ENCODE measurements around the gene SLC22A3. TPM values are rescaled to one million over a fixed set of nuclear protein-coding genes. Genes with fewer than 3 reads are reported as not detected.
A peak's percentile ranks its signal among the peaks of the same experiment; 100 is the strongest.

Gene SLC22A3
- total and polyA plus RNA-seq, 2 of the 13 experiments (the other 11 are each of a cell fraction or from before 2014, with no cell fraction given): 12.0 to 31.5 TPM

- TF ChIP-seq, protein P1, sequence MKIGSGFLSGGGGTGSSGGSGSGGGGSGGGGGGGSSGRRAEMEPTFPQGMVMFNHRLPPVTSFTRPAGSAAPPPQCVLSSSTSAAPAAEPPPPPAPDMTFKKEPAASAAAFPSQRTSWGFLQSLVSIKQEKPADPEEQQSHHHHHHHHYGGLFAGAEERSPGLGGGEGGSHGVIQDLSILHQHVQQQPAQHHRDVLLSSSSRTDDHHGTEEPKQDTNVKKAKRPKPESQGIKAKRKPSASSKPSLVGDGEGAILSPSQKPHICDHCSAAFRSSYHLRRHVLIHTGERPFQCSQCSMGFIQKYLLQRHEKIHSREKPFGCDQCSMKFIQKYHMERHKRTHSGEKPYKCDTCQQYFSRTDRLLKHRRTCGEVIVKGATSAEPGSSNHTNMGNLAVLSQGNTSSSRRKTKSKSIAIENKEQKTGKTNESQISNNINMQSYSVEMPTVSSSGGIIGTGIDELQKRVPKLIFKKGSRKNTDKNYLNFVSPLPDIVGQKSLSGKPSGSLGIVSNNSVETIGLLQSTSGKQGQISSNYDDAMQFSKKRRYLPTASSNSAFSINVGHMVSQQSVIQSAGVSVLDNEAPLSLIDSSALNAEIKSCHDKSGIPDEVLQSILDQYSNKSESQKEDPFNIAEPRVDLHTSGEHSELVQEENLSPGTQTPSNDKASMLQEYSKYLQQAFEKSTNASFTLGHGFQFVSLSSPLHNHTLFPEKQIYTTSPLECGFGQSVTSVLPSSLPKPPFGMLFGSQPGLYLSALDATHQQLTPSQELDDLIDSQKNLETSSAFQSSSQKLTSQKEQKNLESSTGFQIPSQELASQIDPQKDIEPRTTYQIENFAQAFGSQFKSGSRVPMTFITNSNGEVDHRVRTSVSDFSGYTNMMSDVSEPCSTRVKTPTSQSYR (CRISPR knock-in tag; IDR thresholded peaks at IDR 0.05; ENCODE audit: borderline replicate concordance): no peak
- TF ChIP-seq, protein P2, sequence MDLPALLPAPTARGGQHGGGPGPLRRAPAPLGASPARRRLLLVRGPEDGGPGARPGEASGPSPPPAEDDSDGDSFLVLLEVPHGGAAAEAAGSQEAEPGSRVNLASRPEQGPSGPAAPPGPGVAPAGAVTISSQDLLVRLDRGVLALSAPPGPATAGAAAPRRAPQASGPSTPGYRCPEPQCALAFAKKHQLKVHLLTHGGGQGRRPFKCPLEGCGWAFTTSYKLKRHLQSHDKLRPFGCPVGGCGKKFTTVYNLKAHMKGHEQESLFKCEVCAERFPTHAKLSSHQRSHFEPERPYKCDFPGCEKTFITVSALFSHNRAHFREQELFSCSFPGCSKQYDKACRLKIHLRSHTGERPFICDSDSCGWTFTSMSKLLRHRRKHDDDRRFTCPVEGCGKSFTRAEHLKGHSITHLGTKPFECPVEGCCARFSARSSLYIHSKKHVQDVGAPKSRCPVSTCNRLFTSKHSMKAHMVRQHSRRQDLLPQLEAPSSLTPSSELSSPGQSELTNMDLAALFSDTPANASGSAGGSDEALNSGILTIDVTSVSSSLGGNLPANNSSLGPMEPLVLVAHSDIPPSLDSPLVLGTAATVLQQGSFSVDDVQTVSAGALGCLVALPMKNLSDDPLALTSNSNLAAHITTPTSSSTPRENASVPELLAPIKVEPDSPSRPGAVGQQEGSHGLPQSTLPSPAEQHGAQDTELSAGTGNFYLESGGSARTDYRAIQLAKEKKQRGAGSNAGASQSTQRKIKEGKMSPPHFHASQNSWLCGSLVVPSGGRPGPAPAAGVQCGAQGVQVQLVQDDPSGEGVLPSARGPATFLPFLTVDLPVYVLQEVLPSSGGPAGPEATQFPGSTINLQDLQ (CRISPR knock-in tag; IDR thresholded peaks at IDR 0.05): peak; percentile 91
- no peak for TF ChIP-seq REXO4 (CRISPR knock-in tag; IDR thresholded peaks at IDR 0.05; ENCODE audit: borderline replicate concordance)
- TF ChIP-seq ONECUT2 (CRISPR knock-in tag; IDR thresholded peaks at IDR 0.05): no peak
- no peak for TF ChIP-seq NR2F6 (IDR thresholded peaks at IDR 0.05)
- no peak for TF ChIP-seq NR2F6 (CRISPR knock-in tag; IDR thresholded peaks at IDR 0.05)
- no peak for TF ChIP-seq RARA (CRISPR knock-in tag; IDR thresholded peaks at IDR 0.05)
- TF ChIP-seq ZBTB7A (CRISPR knock-in tag; IDR thresholded peaks at IDR 0.05): no peak; the same call in 1 of the 2 replicates
- TF ChIP-seq TEF (CRISPR knock-in tag; IDR thresholded peaks at IDR 0.05): no peak; the same call in 1 of the 2 replicates
- peak; percentile 90 for TF ChIP-seq EZH2 (conservative IDR thresholded peaks at IDR 0.05; ENCODE audit: low read depth, low read length)
- no peak for TF ChIP-seq MIXL1 (CRISPR knock-in tag; IDR thresholded peaks at IDR 0.05)
- TF ChIP-seq ADNP (CRISPR knock-in tag; IDR thresholded peaks at IDR 0.05): no peak
- TF ChIP-seq FOXK1 (CRISPR knock-in tag; IDR thresholded peaks at IDR 0.05; ENCODE audit: borderline replicate concordance, low read depth): no peak
- no peak for TF ChIP-seq ARID5B (CRISPR knock-in tag; IDR thresholded peaks at IDR 0.05)
- no peak for TF ChIP-seq CBFB (CRISPR knock-in tag; IDR thresholded peaks at IDR 0.05)
- TF ChIP-seq GFI1 (CRISPR knock-in tag; IDR thresholded peaks at IDR 0.05; ENCODE audit: borderline replicate concordance): no peak
- no peak; the same call in 1 of the 2 replicates for TF ChIP-seq XBP1 (CRISPR knock-in tag; IDR thresholded peaks at IDR 0.05)
- TF ChIP-seq SIN3B (IDR thresholded peaks at IDR 0.05; ENCODE audit: low read length): no peak
- TF ChIP-seq RXRA (CRISPR knock-in tag; IDR thresholded peaks at IDR 0.05): no peak; the same call in 1 of the 2 replicates
- TF ChIP-seq SMYD3 (CRISPR knock-in tag; IDR thresholded peaks at IDR 0.05): no peak
- no peak for TF ChIP-seq ZNF614 (CRISPR knock-in tag; IDR thresholded peaks at IDR 0.05; ENCODE audit: borderline replicate concordance)
- TF ChIP-seq ZNF430 (CRISPR knock-in tag; IDR thresholded peaks at IDR 0.05): no peak
Measured at GRCh38 chr6:160348223-160349019, at the start of gene SLC22A3 (continued).

Measured in HepG2 (cell line).